ENCODE measurements around the gene PTPRG. TPM values are rescaled to one million over a fixed set of nuclear protein-coding genes. Genes with fewer than 3 reads are reported as not detected.
"Not testable (repeated sequence)": the region's sequence is repeated elsewhere in the genome, so short reads cannot be mapped to it uniquely, and the experiment has no call there.

Gene PTPRG
- total RNA-seq, 2 experiments from 2014 or later: not detected

GRCh38 chr3:62024882-62025281, 463.5 kb downstream of the PTPRG start:
- no peaks in the 10 kb centered on the region for H3K4me1 Mint-ChIP-seq (ENCODE audit: low read depth)
- no peak for DNase-seq
- no peaks in the 10 kb centered on the region for H3K9me3 Mint-ChIP-seq (ENCODE audit: insufficient read depth)
- ChIA-PET CTCF (no interaction called here), POLR2A (no interaction called here)
- no peaks in the 10 kb centered on the region for H3K36me3 Mint-ChIP-seq (ENCODE audit: low read depth)
- no peak overlapping the region for H3K27ac Mint-ChIP-seq
- peaks cover 3% of the 10 kb centered on the region for H3K27me3 Mint-ChIP-seq (ENCODE audit: low read depth)
- no peak for ATAC-seq
- H3K4me3 Mint-ChIP-seq: no peak overlapping the region

DNA sequence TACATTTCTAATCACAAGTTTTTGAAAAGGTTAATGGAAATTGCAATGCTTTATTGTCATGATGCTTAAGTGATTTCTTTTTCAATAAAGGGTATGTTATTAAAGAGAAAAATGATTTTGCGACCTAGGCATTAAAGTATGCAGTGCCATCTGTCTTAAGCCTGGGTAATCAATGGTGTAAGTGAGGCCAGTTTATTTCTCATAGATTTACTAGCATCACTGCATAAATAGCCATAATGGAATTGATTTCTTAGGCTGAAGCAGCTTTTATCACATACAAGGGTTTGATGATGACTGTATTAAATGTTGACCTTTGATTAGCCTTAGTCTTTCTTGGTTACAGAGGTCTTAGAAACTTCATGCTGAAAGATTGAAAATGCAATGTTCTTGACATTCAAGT, 464.5 kb downstream of the PTPRG start:
- Mint-ChIP-seq H3K9me3 (ENCODE audit: insufficient read depth) (no peaks in the 10 kb centered on the region), H3K4me3 (no peak overlapping the region), H3K36me3 (ENCODE audit: low read depth) (no peaks in the 10 kb centered on the region), H3K4me1 (ENCODE audit: low read depth) (no peaks in the 10 kb centered on the region), H3K27ac (no peak overlapping the region), H3K27me3 (ENCODE audit: low read depth) (peaks cover 3% of the 10 kb centered on the region)
- no peak for ATAC-seq
- DNase-seq: no peak
- ChIA-PET POLR2A (no interaction called here), CTCF (no interaction called here)

DNA sequence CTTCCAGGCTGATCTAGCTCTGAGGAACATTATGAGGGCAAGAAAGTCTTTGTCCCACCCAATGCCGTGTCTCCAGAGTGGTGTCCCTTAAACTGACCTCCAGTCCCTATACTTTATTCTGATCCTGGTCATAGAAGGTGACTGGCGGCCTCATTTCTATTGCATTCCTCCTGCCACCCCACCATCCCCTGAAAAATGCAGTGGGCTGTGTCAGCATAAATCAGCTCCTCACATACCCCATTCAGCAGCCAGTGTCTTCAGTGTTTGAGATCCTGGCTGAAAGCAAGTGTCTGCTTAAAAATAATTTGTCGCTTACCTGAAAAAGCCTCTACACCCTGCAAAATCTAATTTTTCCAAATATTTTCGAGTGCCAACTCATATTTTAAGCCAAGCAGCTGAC, 465.9 kb downstream of the PTPRG start:
- ATAC-seq (no peak), DNase-seq (no peak)
- CTCF ChIA-PET: no interaction called here
- Mint-ChIP-seq H3K27me3 (ENCODE audit: low read depth) (peaks cover 5% of the 10 kb centered on the region), H3K36me3 (ENCODE audit: low read depth) (no peaks in the 10 kb centered on the region), H3K27ac (no peak overlapping the region), H3K4me3 (no peak overlapping the region), H3K4me1 (ENCODE audit: low read depth) (no peaks in the 10 kb centered on the region), H3K9me3 (ENCODE audit: insufficient read depth) (no peaks in the 10 kb centered on the region)
- POLR2A ChIA-PET: no interaction called here

DNA sequence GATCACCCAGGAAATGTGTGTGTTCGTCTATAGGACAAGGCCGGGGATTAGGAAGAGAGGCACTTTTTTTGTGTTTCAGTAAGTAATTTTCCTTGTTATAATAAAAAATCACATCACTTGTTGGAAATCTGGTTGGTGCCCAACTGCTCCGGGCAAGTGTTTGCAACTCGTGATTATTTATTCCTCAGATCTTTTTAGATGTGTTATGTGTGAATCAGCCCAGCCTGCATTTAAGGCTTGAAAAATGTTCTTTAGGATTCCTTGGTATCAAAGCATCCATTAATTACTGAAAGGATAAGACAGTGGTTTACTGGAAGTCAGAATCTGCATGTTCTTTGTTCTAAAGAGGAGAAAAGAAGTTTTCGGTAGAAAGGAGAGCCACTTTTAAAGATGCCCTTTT, 466.4 kb downstream of the PTPRG start:
- H3K36me3 Mint-ChIP-seq (ENCODE audit: low read depth): no peaks in the 10 kb centered on the region
- CTCF ChIA-PET: no interaction called here
- H3K27ac Mint-ChIP-seq: no peak overlapping the region
- H3K4me3 Mint-ChIP-seq: no peak overlapping the region
- no peak for ATAC-seq
- peaks cover 2% of the 10 kb centered on the region for H3K27me3 Mint-ChIP-seq (ENCODE audit: low read depth)
- no peaks in the 10 kb centered on the region for H3K9me3 Mint-ChIP-seq (ENCODE audit: insufficient read depth)
- no peaks in the 10 kb centered on the region for H3K4me1 Mint-ChIP-seq (ENCODE audit: low read depth)
- DNase-seq: no peak
- POLR2A ChIA-PET: no interaction called here

GRCh38 chr3:62028236-62028635, 466.9 kb downstream of the PTPRG start:
- no peak for DNase-seq
- no peaks in the 10 kb centered on the region for H3K4me1 Mint-ChIP-seq (ENCODE audit: low read depth)
- H3K27me3 Mint-ChIP-seq (ENCODE audit: low read depth): peaks cover 2% of the 10 kb centered on the region
- POLR2A ChIA-PET: no interaction called here
- H3K27ac Mint-ChIP-seq: no peak overlapping the region
- H3K9me3 Mint-ChIP-seq (ENCODE audit: insufficient read depth): no peaks in the 10 kb centered on the region
- no peak overlapping the region for H3K4me3 Mint-ChIP-seq
- no peaks in the 10 kb centered on the region for H3K36me3 Mint-ChIP-seq (ENCODE audit: low read depth)
- no peak for ATAC-seq
- CTCF ChIA-PET: no interaction called here

DNA sequence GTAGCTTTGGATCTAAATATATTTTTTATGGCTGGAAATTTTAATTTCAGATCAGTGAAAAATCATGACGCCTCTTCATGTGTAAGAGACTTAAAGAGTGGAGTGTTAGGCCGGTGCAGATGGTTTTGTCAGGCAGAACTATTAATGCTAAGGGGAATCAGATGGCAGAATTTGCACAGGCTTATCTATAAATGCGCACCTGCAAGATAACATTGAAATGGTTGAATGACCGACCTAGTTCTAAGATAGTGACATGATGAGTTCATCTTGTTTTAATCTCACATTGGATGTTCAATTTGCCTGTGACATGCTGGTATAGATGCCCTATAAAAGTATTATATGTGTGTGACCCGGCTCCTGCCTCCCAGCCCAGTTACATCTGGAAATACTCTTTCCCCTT, 471.4 kb downstream of the PTPRG start:
- Mint-ChIP-seq H3K27ac (no peak overlapping the region), H3K27me3 (ENCODE audit: low read depth) (peaks cover 2% of the 10 kb centered on the region), H3K4me3 (no peak overlapping the region), H3K36me3 (ENCODE audit: low read depth) (no peaks in the 10 kb centered on the region), H3K9me3 (ENCODE audit: insufficient read depth) (no peaks in the 10 kb centered on the region), H3K4me1 (ENCODE audit: low read depth) (no peaks in the 10 kb centered on the region)
- ChIA-PET CTCF (no interaction called here), POLR2A (no interaction called here)
- no peak for DNase-seq
- ATAC-seq: no peak

- Mint-ChIP-seq H3K9me3 (ENCODE audit: insufficient read depth) (no peaks in the 10 kb centered on the region), H3K4me3 (no peak overlapping the region), H3K27ac (no peak overlapping the region), H3K36me3 (ENCODE audit: low read depth) (no peaks in the 10 kb centered on the region), H3K4me1 (ENCODE audit: low read depth) (no peaks in the 10 kb centered on the region), H3K27me3 (ENCODE audit: low read depth) (peaks cover 2% of the 10 kb centered on the region)
- no peak for DNase-seq
- POLR2A ChIA-PET: no interaction called here
- CTCF ChIA-PET: no interaction called here
- no peak for ATAC-seq
Observed at GRCh38 chr3:62035402-62036057, 474.2 kb downstream of the PTPRG start.

DNA sequence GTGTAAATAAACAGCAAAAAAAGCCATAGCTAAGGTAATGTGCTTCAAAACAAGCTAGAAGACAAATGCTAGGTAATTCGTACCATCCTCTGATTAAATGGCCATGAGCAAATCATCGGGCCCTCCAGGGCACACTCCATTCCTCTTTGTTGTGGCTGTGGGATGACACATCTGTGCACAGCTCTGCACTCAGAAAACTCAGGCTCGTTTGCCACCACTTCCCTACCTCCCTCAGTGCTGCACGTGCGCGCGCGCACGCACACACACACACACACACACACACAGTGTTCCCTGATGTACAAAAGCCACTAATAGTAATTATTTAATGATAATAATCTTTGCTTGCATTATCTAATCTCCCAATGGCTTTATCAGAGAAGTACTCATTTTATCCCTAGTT, 475.4 kb downstream of the PTPRG start:
- Mint-ChIP-seq H3K27ac (no peak overlapping the region), H3K4me1 (ENCODE audit: low read depth) (no peaks in the 10 kb centered on the region), H3K9me3 (ENCODE audit: insufficient read depth) (no peaks in the 10 kb centered on the region), H3K27me3 (ENCODE audit: low read depth) (no peaks in the 10 kb centered on the region), H3K4me3 (no peak overlapping the region), H3K36me3 (ENCODE audit: low read depth) (no peaks in the 10 kb centered on the region)
- ATAC-seq: no peak
- ChIA-PET POLR2A (no interaction called here), CTCF (no interaction called here)
- DNase-seq: no peak

DNA sequence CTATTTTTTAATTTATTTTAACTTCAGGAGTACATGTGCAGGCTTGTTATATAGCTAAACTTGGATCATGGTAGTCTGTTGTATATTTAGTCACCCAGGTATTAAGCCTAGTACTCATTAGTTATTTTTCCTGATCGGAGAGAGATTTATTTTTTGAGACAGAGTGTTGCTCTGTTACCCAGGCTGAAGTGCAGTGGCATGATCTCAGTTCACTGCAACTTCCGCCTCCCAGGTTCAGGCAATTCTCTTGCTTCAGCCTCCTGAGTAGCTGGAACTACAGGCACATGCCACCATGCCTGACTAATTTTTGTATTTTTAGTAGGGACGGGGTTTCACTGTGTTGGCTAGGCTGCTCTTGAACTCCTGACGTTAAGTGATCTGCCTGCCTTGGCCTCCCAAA, 477.4 kb downstream of the PTPRG start:
- H3K36me3 Mint-ChIP-seq (ENCODE audit: low read depth); ATAC-seq; CTCF ChIA-PET; H3K27ac Mint-ChIP-seq; POLR2A ChIA-PET; H3K9me3 Mint-ChIP-seq (ENCODE audit: insufficient read depth); H3K27me3 Mint-ChIP-seq (ENCODE audit: low read depth); H3K4me3 Mint-ChIP-seq; DNase-seq; H3K4me1 Mint-ChIP-seq (ENCODE audit: low read depth): not testable (repeated sequence)

DNA sequence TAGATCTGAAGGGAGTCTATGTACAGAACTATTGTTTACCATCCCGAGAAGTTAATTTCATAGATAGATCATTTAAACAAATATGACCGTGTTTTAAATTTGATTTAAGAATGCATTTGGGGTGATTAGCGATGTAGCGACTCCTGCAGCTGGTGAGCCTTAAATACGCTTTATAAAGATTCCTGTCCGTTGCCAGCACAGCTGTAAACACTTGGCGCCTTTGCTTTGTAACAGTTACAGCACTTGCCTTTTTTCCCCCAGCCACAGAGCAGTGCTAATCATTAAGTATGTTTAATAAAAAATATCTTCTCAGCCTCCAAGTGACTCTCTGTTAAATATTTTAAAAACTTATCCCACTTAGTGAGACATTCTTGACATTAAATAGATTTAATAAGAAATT, 478.2 kb downstream of the PTPRG start:
- no peaks in the 10 kb centered on the region for H3K36me3 Mint-ChIP-seq (ENCODE audit: low read depth)
- H3K27me3 Mint-ChIP-seq (ENCODE audit: low read depth): no peaks in the 10 kb centered on the region
- no peaks in the 10 kb centered on the region for H3K9me3 Mint-ChIP-seq (ENCODE audit: insufficient read depth)
- H3K4me1 Mint-ChIP-seq (ENCODE audit: low read depth): no peaks in the 10 kb centered on the region
- H3K4me3 Mint-ChIP-seq: no peak overlapping the region
- POLR2A ChIA-PET: no interaction called here
- CTCF ChIA-PET: no interaction called here
- H3K27ac Mint-ChIP-seq: no peak overlapping the region
- DNase-seq (no peak), ATAC-seq (no peak)

DNA sequence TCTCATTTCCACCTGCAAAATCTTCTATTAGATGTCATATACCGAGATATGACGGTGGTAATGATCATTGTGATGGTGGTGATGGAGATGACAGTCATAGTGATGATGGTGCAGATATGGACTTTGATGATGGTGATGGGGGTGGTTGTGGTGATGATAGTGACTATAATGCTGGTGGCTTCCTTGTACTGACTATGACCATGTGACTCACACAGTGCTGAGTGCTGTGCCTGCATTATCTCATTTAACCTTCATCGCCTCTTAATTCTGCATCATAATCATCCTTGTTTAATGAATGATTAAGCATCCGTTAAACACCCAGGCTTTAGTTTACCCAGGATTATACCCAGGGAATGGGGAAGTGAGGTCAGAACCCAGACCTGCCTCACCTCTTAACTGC, 480.3 kb downstream of the PTPRG start:
- CTCF ChIA-PET: no interaction called here
- Mint-ChIP-seq H3K4me1 (ENCODE audit: low read depth) (no peaks in the 10 kb centered on the region), H3K27ac (no peak overlapping the region), H3K9me3 (ENCODE audit: insufficient read depth) (no peaks in the 10 kb centered on the region), H3K36me3 (ENCODE audit: low read depth) (no peaks in the 10 kb centered on the region), H3K4me3 (no peak overlapping the region), H3K27me3 (ENCODE audit: low read depth) (no peaks in the 10 kb centered on the region)
- DNase-seq: no peak
- ATAC-seq: no peak
- POLR2A ChIA-PET: no interaction called here

DNA sequence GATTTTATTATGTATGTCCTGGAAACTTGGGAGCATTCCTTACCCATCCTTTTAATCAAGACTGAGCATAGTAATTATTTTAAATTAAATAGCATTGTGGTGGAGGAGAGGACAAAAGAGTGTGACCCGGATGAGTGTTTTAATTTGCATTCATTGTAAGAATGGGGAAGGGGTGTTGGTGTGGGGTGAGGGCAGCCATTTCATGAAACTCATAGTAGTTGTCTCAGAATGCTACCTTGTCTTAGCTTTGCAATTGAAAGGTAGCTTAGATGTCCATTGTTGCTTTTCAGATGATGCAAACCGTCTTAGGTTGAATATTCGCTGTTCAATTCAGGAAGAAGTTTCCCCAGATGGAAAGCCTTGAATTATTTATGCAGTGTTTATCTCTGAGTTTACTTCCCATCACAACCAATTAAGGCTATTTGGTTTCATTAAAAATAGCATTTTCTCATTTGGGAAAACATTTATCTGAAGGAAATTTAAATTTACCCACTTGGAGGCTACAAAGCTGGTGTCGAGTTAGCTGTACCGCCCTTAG, 483.6 kb downstream of the PTPRG start:
- DNase-seq (no peak), ATAC-seq (no peak)
- no peaks in the 10 kb centered on the region for H3K9me3 Mint-ChIP-seq (ENCODE audit: insufficient read depth)
- H3K4me1 Mint-ChIP-seq (ENCODE audit: low read depth): no peaks in the 10 kb centered on the region
- no peaks in the 10 kb centered on the region for H3K36me3 Mint-ChIP-seq (ENCODE audit: low read depth)
- no peaks in the 10 kb centered on the region for H3K27me3 Mint-ChIP-seq (ENCODE audit: low read depth)
- POLR2A ChIA-PET: no interaction called here
- no peak overlapping the region for H3K27ac Mint-ChIP-seq
- H3K4me3 Mint-ChIP-seq: no peak overlapping the region
- CTCF ChIA-PET: no interaction called here

DNA sequence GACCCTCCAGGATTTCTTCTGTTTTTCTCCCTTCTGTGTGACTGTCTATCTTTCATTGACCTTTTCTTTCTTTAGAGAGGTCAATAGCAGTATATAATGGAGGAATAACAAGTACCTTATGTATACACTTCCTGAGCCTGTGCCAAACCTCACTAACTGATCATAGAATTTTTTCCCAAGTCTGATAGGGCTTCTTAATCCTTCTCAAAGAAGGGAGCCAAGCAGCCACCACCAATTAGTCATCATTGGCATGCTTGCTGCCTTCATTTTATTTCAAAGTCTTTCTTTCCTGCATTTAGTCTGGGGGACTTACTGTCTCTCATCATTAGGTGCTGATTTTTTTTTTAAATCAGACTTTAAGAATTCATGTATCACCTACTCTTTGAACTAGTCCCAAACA, 485.0 kb downstream of the PTPRG start:
- POLR2A ChIA-PET: no interaction called here
- Mint-ChIP-seq H3K4me1 (ENCODE audit: low read depth) (no peaks in the 10 kb centered on the region), H3K9me3 (ENCODE audit: insufficient read depth) (no peaks in the 10 kb centered on the region), H3K27ac (no peak overlapping the region), H3K4me3 (no peak overlapping the region), H3K27me3 (ENCODE audit: low read depth) (no peaks in the 10 kb centered on the region), H3K36me3 (ENCODE audit: low read depth) (no peaks in the 10 kb centered on the region)
- CTCF ChIA-PET: no interaction called here
- ATAC-seq (no peak), DNase-seq (no peak)

All from activated CD8-positive, alpha-beta T cell treated with anti-CD3 and anti-CD28 coated beads, Interleukin-2, amount 10 ng/mL, durations not matched to agents 7 days and 5 days (primary cell).